Measurements from ENCODE around the gene TRIM37. TPM values are rescaled to one million over a fixed set of nuclear protein-coding genes. Genes with fewer than 3 reads are reported as not detected.
"Not testable (repeated sequence)": the region's sequence is repeated elsewhere in the genome, so short reads cannot be mapped to it uniquely, and the experiment has no call there.

Gene TRIM37
- total RNA-seq (2014; rRNA removed; shearing (Covaris generic)) = 27.1 and 28.2 TPM in 2 replicates
- polyA plus RNA-seq (2014; cell fraction: nucleus; rRNA removed) = 17.3 and 24.7 TPM in 2 replicates

DNA sequence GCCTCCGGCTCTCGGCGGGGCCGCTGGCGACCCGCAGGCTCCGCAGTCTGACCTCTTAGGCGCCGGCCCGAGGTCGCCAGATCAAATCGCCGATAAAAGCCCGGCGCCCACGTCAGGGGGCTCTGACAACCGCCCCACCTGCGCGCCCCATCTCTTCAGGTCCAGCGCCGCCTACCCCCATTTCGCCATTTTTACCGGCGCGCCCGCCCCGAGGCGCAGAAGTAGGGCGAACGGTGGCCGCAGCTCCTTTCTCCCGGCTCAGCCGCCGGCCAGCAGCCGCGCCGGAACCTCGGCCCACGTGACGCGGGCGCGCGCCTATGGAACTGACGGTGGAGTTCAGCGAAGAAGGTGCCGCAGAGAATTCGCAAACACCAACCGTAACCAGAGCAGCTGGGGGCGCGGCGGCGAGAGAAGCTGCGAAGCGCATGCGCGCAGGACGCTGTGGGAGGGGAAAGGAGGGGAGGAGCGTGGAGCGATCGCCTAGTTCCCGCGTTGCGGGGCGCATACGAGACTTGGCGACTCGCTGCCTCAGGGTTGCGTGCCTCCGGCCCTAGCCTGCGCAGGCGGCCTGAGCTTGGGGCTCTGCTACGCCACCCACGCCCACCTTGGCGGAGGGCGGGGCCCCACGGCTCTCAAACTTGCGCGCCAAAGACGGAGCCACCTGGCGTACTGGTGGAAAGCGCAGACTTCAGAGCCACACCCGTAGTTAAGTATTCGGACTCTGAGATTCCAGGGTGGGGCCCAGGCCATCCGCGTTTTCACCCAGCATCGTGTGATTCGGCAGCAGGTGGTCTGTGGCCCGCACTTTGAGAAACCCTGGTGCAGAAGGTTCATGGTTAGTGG lies at the start of gene TRIM37:
Gene TRIM37, minus strand, starts transcription at position 418 of the 843 bp plus-strand sequence. CDS start 419 bp downstream, outside the sequence.
- DNase-seq (ENCODE audit: extremely low read depth, low read depth) = peak; percentile 99

- peak; percentile 100 for DNase-seq (ENCODE audit: extremely low read depth, low read depth)
Measured at GRCh38 chr17:59155439-59156177, 48.9 kb upstream of the TRIM37 start, which contains the start of gene PRR11. PRR11 (plus strand) TSS chr17:59155746; CDS start chr17:59169753, 14,007 bp downstream.

DNA sequence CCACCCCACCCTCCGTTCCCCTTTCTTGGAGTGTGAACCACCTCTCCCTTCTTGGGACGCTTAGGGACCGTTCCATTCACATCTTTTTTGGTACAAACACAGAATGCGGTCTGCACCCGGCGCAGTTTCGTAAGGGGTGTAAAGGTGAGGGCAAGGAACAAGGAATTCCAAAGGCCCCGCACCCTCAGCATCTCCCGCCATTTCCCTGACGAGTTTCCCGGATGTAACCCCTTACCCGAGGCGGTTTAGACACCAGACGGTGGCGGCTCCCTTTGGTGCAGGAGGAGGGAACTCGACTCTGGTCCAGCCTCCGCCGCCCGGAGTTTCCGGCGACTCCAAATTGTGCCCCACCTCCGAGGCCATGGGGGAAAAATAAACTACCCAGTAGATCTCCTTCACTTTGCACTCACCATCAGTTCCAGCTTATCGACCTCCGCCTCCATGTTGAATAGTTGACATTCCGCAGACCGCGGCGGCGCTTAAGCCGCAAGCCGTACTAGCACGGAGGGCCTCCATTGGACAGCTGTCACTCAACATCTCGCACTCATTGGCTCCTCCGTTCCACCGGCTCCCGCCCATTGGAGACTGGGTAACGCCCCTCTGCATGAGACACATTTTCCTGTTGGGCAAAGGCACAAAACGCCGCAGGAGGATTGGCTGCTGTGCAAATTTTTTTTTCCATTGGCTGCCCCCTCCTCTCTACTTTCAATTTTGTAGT lies 48.2 kb upstream of the TRIM37 start, which contains the start of gene SKA2:
Gene SKA2, minus strand, starts transcription at position 466 of the 718 bp plus-strand sequence. Its CDS starts 23 bp downstream, at position 443.
- no peak for DNase-seq (ENCODE audit: extremely low read depth, low read depth)

GRCh38 chr17:59154292-59154720 lies 47.6 kb upstream of the TRIM37 start:
- no peak for DNase-seq (ENCODE audit: extremely low read depth, low read depth)

DNA sequence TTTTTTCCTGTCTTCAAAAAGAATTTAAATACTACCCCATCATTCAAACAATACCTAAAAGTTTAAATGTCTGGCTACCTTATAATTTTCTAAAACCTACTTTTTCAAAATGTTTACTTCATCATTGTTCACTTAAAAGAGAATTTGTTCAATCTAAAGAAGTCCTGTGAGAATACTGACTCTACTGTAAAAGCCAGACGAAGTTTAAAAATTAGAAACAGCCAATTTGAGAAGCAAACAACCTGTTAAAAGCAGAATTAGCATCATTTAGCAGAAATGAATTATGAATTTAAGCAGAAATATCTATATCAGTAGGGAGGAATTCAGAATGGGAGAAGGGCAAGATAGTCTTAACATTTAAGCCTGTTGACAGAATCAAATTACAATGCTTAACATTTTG lies 46.2 kb upstream of the TRIM37 start:
- no peak for DNase-seq (ENCODE audit: extremely low read depth, low read depth)

DNA sequence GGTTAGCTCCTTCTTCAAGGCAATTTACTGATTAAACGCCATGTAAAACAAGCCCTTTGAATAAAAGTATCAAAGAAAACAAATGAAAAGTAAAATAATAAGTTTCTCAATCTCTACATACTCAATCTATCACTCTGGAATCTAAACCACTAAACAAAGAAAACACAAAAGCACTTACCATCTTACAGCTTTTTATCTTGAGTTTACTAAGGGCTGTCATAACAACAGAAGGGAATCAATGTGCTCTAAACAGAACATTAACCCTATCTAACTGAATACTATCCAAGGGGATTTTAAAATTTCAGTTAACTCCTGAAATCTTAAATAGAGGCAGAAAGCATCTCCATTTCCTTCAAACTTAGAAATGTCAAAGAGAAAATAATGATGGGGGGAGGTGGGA lies 44.9 kb upstream of the TRIM37 start:
- DNase-seq (ENCODE audit: extremely low read depth, low read depth) = no peak

GRCh38 chr17:59151006-59151405 lies 44.3 kb upstream of the TRIM37 start:
- DNase-seq (ENCODE audit: extremely low read depth, low read depth) = no peak

- no peak for DNase-seq (ENCODE audit: extremely low read depth, low read depth)
Measured at GRCh38 chr17:59149841-59150511, 43.3 kb upstream of the TRIM37 start.

GRCh38 chr17:59149051-59149450 lies 42.4 kb upstream of the TRIM37 start:
- DNase-seq (ENCODE audit: extremely low read depth, low read depth) = no peak

- DNase-seq (ENCODE audit: extremely low read depth, low read depth) = no peak
Measured at GRCh38 chr17:59145571-59146096, 39.0 kb upstream of the TRIM37 start.

- no peak for DNase-seq (ENCODE audit: extremely low read depth, low read depth)
Measured at GRCh38 chr17:59141860-59142259, 35.2 kb upstream of the TRIM37 start.

- DNase-seq (ENCODE audit: extremely low read depth, low read depth) = no peak
Measured at GRCh38 chr17:59139939-59140338, 33.3 kb upstream of the TRIM37 start.

GRCh38 chr17:59138339-59138738 lies 31.7 kb upstream of the TRIM37 start:
- DNase-seq (ENCODE audit: extremely low read depth, low read depth) = not testable (repeated sequence)

- no peak for DNase-seq (ENCODE audit: extremely low read depth, low read depth)
Measured at GRCh38 chr17:59131131-59131530, 24.5 kb upstream of the TRIM37 start.

DNA sequence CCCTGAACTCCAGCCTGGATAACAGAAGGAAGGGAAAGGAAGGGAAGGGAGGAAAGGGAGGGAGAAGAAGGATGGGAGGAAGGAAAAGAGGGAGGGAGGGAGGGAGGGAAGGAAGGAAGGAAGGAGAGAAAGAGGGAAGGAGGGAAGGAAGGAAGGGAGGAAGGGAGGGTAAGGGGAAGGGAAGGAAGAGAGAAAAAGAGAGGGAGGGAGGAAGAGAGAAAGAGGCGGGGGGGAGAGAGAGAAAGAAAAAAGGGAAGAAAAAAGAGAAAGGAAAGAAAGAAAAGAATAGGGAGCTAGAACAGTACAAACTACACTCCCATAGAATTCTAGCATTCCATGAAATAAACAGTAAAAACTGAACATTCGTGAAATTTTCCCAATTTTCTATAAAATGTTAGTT lies 23.1 kb upstream of the TRIM37 start:
- DNase-seq (ENCODE audit: extremely low read depth, low read depth) = no peak

DNA sequence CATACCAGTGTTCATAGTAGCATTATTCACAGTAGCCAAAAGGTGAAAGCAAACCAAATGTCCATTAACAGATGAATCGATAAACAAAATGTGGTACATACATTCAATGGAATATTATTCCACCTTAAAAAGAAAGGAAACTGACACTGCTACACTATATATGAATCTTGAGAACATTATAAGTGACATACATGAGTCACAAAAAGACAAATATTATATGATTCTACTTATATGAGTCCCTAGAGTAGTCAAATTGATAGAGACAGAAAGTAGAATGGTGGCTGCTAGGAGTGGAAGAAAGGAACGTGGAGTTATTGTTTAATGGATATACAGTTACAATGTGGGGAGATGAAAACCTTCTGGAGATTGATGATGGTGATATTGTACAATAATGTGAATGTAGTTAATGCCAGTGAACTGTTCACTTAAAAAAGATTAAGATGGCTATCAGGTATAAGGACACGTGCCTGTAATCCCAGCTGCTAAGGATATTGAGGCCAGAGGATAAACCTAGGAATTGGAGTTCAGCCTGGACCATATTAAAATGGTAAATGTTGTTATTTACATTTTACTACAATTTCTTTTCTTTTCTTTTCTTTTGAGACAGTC lies 20.2 kb upstream of the TRIM37 start:
- no peak for DNase-seq (ENCODE audit: extremely low read depth, low read depth)

DNA sequence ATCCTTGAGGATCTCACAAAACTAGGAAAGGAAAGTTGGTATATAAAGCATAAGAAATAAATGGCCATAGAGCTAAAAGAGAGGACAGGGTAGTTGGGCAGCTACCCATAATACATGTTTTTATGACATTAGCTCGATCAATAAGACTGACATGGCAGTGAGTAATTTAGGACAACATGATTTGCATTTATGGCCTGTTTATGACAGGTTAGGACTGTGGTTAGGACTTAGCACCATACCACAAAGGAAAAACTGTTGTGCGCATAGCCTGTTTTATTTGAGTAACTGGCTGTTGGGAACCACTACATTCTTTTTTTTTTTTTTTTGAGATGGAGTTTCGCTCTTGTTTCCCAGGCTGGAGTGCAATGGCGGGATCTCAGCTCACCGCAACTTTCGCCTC lies 18.0 kb upstream of the TRIM37 start:
- no peak for DNase-seq (ENCODE audit: extremely low read depth, low read depth)

- no peak for DNase-seq (ENCODE audit: extremely low read depth, low read depth)
Measured at GRCh38 chr17:59121901-59122480, 15.3 kb upstream of the TRIM37 start.

- no peak for DNase-seq (ENCODE audit: extremely low read depth, low read depth)
Measured at GRCh38 chr17:59115474-59115873, 8.8 kb upstream of the TRIM37 start.
